AG04449 (cell line): ENCODE data around the gene PARD3B.

ENCODE experiments used
- CTCF ChIA-PET: fragments of 350-600 bp; formaldehyde crosslinking; extraction: SDS; loops from one replicate; lab custom pipeline; 2021; ENCODE audit warnings: antibody characterized with exemption; lab: Yijun Ruan, JAX
- POLR2A ChIA-PET: fragments of 400-600, 350-600 bp; formaldehyde crosslinking; extraction: SDS; loops from one replicate; lab custom pipeline; 2020; ENCODE audit warnings: antibody characterized with exemption, inconsistent platforms; lab: Yijun Ruan, JAX
- DNase-seq: peaks from one replicate; pipeline ENCODE4 v3.0.0-alpha.2; 2010; ENCODE audit warnings: low read depth, low spot score
- H3K4me3 ChIP-seq: 2 replicates; pipeline ENCODE4 v1.5.1; 2011; ENCODE audit warnings: low read depth, mild to moderate bottlenecking, control low read depth, low read length
- CTCF ChIP-seq: IDR thresholded peaks from one replicate; pipeline ENCODE4 v1.5.1; 2011; ENCODE audit warnings: mild to moderate bottlenecking, moderate library complexity, low read length, control low read depth, inconsistent platforms; ENCODE audit not compliant: insufficient read depth; ENCODE audit errors: missing control alignments

The PARD3B gene

GRCh38 chr2:205169012-205169411 lies 623.7 kb downstream of the PARD3B start:
- no peak overlapping the region for H3K4me3 ChIP-seq
- ChIA-PET POLR2A (no interaction called here), CTCF (no interaction called here)
- TF ChIP-seq CTCF, result no peak
- no peak for DNase-seq

GRCh38 chr2:205169464-205169863 lies 624.2 kb downstream of the PARD3B start:
- CTCF ChIA-PET, result no interaction called here
- no peak overlapping the region for H3K4me3 ChIP-seq
- POLR2A ChIA-PET, result no interaction called here
- TF ChIP-seq CTCF, result no peak
- DNase-seq, result no peak

GRCh38 chr2:205170399-205170798 lies 625.1 kb downstream of the PARD3B start:
- ChIA-PET CTCF (no interaction called here), POLR2A (no interaction called here)
- no peak for TF ChIP-seq CTCF
- H3K4me3 ChIP-seq, result no peak overlapping the region
- DNase-seq, result no peak

GRCh38 chr2:205171261-205171940 lies 626.1 kb downstream of the PARD3B start:
- DNase-seq, result no peak
- TF ChIP-seq CTCF, result no peak
- no peak overlapping the region for H3K4me3 ChIP-seq
- ChIA-PET POLR2A (no interaction called here), CTCF (no interaction called here)

GRCh38 chr2:205175831-205176230 lies 630.6 kb downstream of the PARD3B start:
- H3K4me3 ChIP-seq, result no peak overlapping the region
- no peak for DNase-seq
- TF ChIP-seq CTCF, result no peak
- ChIA-PET POLR2A (no interaction called here), CTCF (interaction anchor here (1.2 to 1.5 kb wide), 2 partner anchors 499 to 502 kb away, joined by 3 to 4 read pairs; no protein-coding TSS in a partner anchor)

GRCh38 chr2:205176546-205176945 lies 631.3 kb downstream of the PARD3B start:
- no peak overlapping the region for H3K4me3 ChIP-seq
- ChIA-PET POLR2A (no interaction called here), CTCF (no interaction called here)
- no peak for TF ChIP-seq CTCF
- DNase-seq, result no peak
